Measurements from ENCODE around the gene ZSWIM7. TPM values are rescaled to one million over a fixed set of nuclear protein-coding genes. Genes with fewer than 3 reads are reported as not detected.

Gene ZSWIM7
- total RNA-seq, 2 experiments from 2014 or later: 8.8 to 10.3 TPM

- CTCF ChIA-PET: no interaction called here
- Mint-ChIP-seq H3K36me3 (peaks cover 53% of the 10 kb centered on the region), H3K4me3 (no peak overlapping the region), H3K27ac (no peak overlapping the region), H3K27me3 (no peaks in the 10 kb centered on the region), H3K9me3 (ENCODE audit: low read depth) (no peaks in the 10 kb centered on the region), H3K4me1 (peaks cover 6% of the 10 kb centered on the region)
- ATAC-seq (no peak), DNase-seq (no peak)
Observed at GRCh38 chr17:16019347-16019746, 19.8 kb upstream of the ZSWIM7 start.

GRCh38 chr17:16013943-16014407 lies 14.5 kb upstream of the ZSWIM7 start:
- Mint-ChIP-seq H3K27ac (no peak overlapping the region), H3K36me3 (peaks cover 46% of the 10 kb centered on the region), H3K9me3 (ENCODE audit: low read depth) (no peaks in the 10 kb centered on the region), H3K4me1 (peaks cover 3% of the 10 kb centered on the region), H3K27me3 (no peaks in the 10 kb centered on the region), H3K4me3 (no peak overlapping the region)
- ATAC-seq (no peak), DNase-seq (no peak)
- CTCF ChIA-PET: interaction anchor here (1.1 to 1.4 kb wide), 2 partner anchors 14 to 69 kb away, joined by 3 read pairs; partner anchors contain the start of genes TTC19 and ZSWIM7

GRCh38 chr17:16007439-16007838 lies 7.9 kb upstream of the ZSWIM7 start:
- H3K4me3 Mint-ChIP-seq: no peak overlapping the region
- CTCF ChIA-PET: no interaction called here
- ATAC-seq (no peak), DNase-seq (no peak)
- H3K4me1 Mint-ChIP-seq: peaks cover 13% of the 10 kb centered on the region
- no peaks in the 10 kb centered on the region for H3K27me3 Mint-ChIP-seq
- no peaks in the 10 kb centered on the region for H3K9me3 Mint-ChIP-seq (ENCODE audit: low read depth)
- H3K27ac Mint-ChIP-seq: no peak overlapping the region
- H3K36me3 Mint-ChIP-seq: peaks cover 70% of the 10 kb centered on the region

- Mint-ChIP-seq H3K27ac (no peak overlapping the region), H3K9me3 (ENCODE audit: low read depth) (no peaks in the 10 kb centered on the region)
- CTCF ChIA-PET: no interaction called here
Observed at GRCh38 chr17:16005636-16006035, 6.1 kb upstream of the ZSWIM7 start.

GRCh38 chr17:16003841-16004240 lies 4.3 kb upstream of the ZSWIM7 start:
- Mint-ChIP-seq H3K27ac (no peak overlapping the region), H3K27me3 (no peaks in the 10 kb centered on the region), H3K4me3 (no peak overlapping the region), H3K9me3 (ENCODE audit: low read depth) (no peaks in the 10 kb centered on the region), H3K36me3 (peaks cover 72% of the 10 kb centered on the region), H3K4me1 (peaks cover 31% of the 10 kb centered on the region)
- DNase-seq (peak; percentile 12), ATAC-seq (no peak)
- CTCF ChIA-PET: interaction anchor here (1.4 kb wide), 1 partner anchor 8 kb away, joined by 3 read pairs; no protein-coding TSS in a partner anchor

More at GRCh38 chr17:16005636-16006035, 6.1 kb upstream of the ZSWIM7 start:
- no peak for DNase-seq
- H3K4me1 Mint-ChIP-seq: peaks cover 26% of the 10 kb centered on the region
- H3K4me3 Mint-ChIP-seq: no peak overlapping the region
- H3K36me3 Mint-ChIP-seq: peaks cover 74% of the 10 kb centered on the region
- no peak for ATAC-seq
- H3K27me3 Mint-ChIP-seq: no peaks in the 10 kb centered on the region

GRCh38 chr17:16002708-16003260 lies 3.3 kb upstream of the ZSWIM7 start:
- Mint-ChIP-seq H3K9me3 (ENCODE audit: low read depth) (no peaks in the 10 kb centered on the region), H3K4me1 (peaks cover 28% of the 10 kb centered on the region), H3K36me3 (peaks cover 62% of the 10 kb centered on the region), H3K4me3 (no peak overlapping the region), H3K27ac (no peak overlapping the region), H3K27me3 (no peaks in the 10 kb centered on the region)
- DNase-seq (peak; percentile 4), ATAC-seq (no peak)
- CTCF ChIA-PET: interaction anchor here (1.4 kb wide), 1 partner anchor 9 kb away, joined by 3 read pairs; no protein-coding TSS in a partner anchor

- H3K9me3 Mint-ChIP-seq (ENCODE audit: low read depth): no peaks in the 10 kb centered on the region
- no peaks in the 10 kb centered on the region for H3K27me3 Mint-ChIP-seq
Observed at GRCh38 chr17:16001226-16001897, 1.9 kb upstream of the ZSWIM7 start.

GRCh38 chr17:15999974-16000827 lies 697 bp upstream of the ZSWIM7 start:
- Mint-ChIP-seq H3K9me3 (ENCODE audit: low read depth) (no peaks in the 10 kb centered on the region), H3K4me1 (peaks cover 25% of the 10 kb centered on the region), H3K27ac (peak overlapping the region; percentile 88), H3K27me3 (no peaks in the 10 kb centered on the region), H3K4me3 (peak overlapping the region; percentile 84), H3K36me3 (peaks cover 44% of the 10 kb centered on the region)
- CTCF ChIA-PET: interaction anchor here (0.9 to 5.0 kb wide), 10 partner anchors 11 to 742 kb away, joined by 3 to 29 read pairs (median 4); partner anchors contain the start of gene ADORA2B
- no peak for DNase-seq
- ATAC-seq: peak; percentile 46

More at GRCh38 chr17:16001226-16001897, 1.9 kb upstream of the ZSWIM7 start:
- Mint-ChIP-seq H3K4me1 (peaks cover 25% of the 10 kb centered on the region), H3K27ac (peak overlapping the region; percentile 88), H3K4me3 (peak overlapping the region; percentile 84), H3K36me3 (peaks cover 53% of the 10 kb centered on the region)
- ATAC-seq (no peak), DNase-seq (no peak)
- CTCF ChIA-PET: interaction anchor here (0.6 to 1.0 kb wide), 6 partner anchors 8 to 413 kb away, joined by 3 to 5 read pairs (median 3); partner anchors contain the start of gene ADORA2B

- peaks cover 25% of the 10 kb centered on the region for H3K36me3 Mint-ChIP-seq
- H3K27me3 Mint-ChIP-seq: no peaks in the 10 kb centered on the region
- H3K4me1 Mint-ChIP-seq: peaks cover 25% of the 10 kb centered on the region
- DNase-seq: peak; percentile 31
- no peaks in the 10 kb centered on the region for H3K9me3 Mint-ChIP-seq (ENCODE audit: low read depth)
- peak overlapping the region; percentile 84 for H3K4me3 Mint-ChIP-seq
- CTCF ChIA-PET: interaction anchor here (1.1 to 5.0 kb wide), 6 partner anchors 12 to 168 kb away, joined by 3 to 29 read pairs (median 5); no protein-coding TSS in a partner anchor
- H3K27ac Mint-ChIP-seq: peak overlapping the region; percentile 98
- ATAC-seq: no peak
Observed at GRCh38 chr17:15998031-15998562, 1.4 kb downstream of the ZSWIM7 start.

GRCh38 chr17:15996322-15996721 lies 3.2 kb downstream of the ZSWIM7 start:
- Mint-ChIP-seq H3K9me3 (ENCODE audit: low read depth) (no peaks in the 10 kb centered on the region), H3K27me3 (no peaks in the 10 kb centered on the region), H3K36me3 (peaks cover 8% of the 10 kb centered on the region), H3K4me1 (peaks cover 15% of the 10 kb centered on the region), H3K27ac (no peak overlapping the region), H3K4me3 (no peak overlapping the region)
- CTCF ChIA-PET: interaction anchor here (2.2 to 5.0 kb wide), 2 partner anchors 51 to 167 kb away, joined by 7 to 29 read pairs; partner anchors contain the start of gene ADORA2B
- DNase-seq: peak; percentile 15
- no peak for ATAC-seq

GRCh38 chr17:15981646-15982580 lies 17.6 kb downstream of the ZSWIM7 start:
- CTCF ChIA-PET: interaction anchor here (0.9 to 1.5 kb wide), 2 partner anchors 35 to 37 kb away, joined by 3 to 5 read pairs; partner anchors contain the start of gene ADORA2B
- no peak overlapping the region for H3K27ac Mint-ChIP-seq
- no peaks in the 10 kb centered on the region for H3K9me3 Mint-ChIP-seq (ENCODE audit: low read depth)
- peaks cover 19% of the 10 kb centered on the region for H3K4me1 Mint-ChIP-seq
- H3K36me3 Mint-ChIP-seq: peaks cover 20% of the 10 kb centered on the region
- no peak overlapping the region for H3K4me3 Mint-ChIP-seq
- DNase-seq (no peak), ATAC-seq (no peak)
- H3K27me3 Mint-ChIP-seq: no peaks in the 10 kb centered on the region

GRCh38 chr17:15981208-15981607 lies 18.3 kb downstream of the ZSWIM7 start:
- Mint-ChIP-seq H3K4me1 (peaks cover 19% of the 10 kb centered on the region), H3K36me3 (peaks cover 22% of the 10 kb centered on the region), H3K4me3 (no peak overlapping the region), H3K27ac (no peak overlapping the region), H3K9me3 (ENCODE audit: low read depth) (no peaks in the 10 kb centered on the region), H3K27me3 (no peaks in the 10 kb centered on the region)
- ATAC-seq: peak; percentile 86
- DNase-seq: no peak
- CTCF ChIA-PET: interaction anchor here (0.9 to 1.5 kb wide), 2 partner anchors 35 to 36 kb away, joined by 3 to 5 read pairs; partner anchors contain the start of gene ADORA2B

All from activated CD8-positive, alpha-beta memory T cell treated with anti-CD3 and anti-CD28 coated beads, Interleukin-2, amount 10 ng/mL, durations not matched to agents 7 days and 5 days (primary cell).